Loucy (cell line): ENCODE data around the gene PLIN1.
A peak's percentile ranks its signal among the peaks of the same experiment; 100 is the strongest.

Experiments
- H2AFZ ChIP-seq: fragments of 200-600 bp; sonication (generic); 2 replicates; pipeline ENCODE4 v1.6.0; 2016; ENCODE audit warnings: antibody characterized with exemption, mild to moderate bottlenecking, low read length, moderate library complexity
- H3F3A ChIP-seq: fragments of 200-600 bp; 2 replicates; pipeline ENCODE4 v1.6.0; 2016; ENCODE audit warnings: antibody characterized with exemption, low read depth, mild to moderate bottlenecking
- H3K27me3 ChIP-seq: fragments of 200-600 bp; sonication (generic); 2 replicates; pipeline ENCODE4 v1.6.1; 2014; ENCODE audit warnings: low read length, mild to moderate bottlenecking; ENCODE audit not compliant: insufficient read depth, poor library complexity, severe bottlenecking
- H3K36me3 ChIP-seq: fragments of 200-600 bp; sonication (generic); 2 replicates; pipeline ENCODE4 v1.6.1; 2016; ENCODE audit warnings: low read length; ENCODE audit not compliant: insufficient read depth
- H3K4me1 ChIP-seq: fragments of 200-600 bp; sonication (generic); 2 replicates; pipeline ENCODE4 v1.5.1; 2014; ENCODE audit warnings: low read length, mild to moderate bottlenecking; ENCODE audit not compliant: insufficient read depth, poor library complexity, severe bottlenecking
- H3K4me2 ChIP-seq: fragments of 200-600 bp; sonication (generic); 2 replicates; pipeline ENCODE4 v1.6.0; 2014; ENCODE audit warnings: antibody characterized with exemption, low read length, low read depth, mild to moderate bottlenecking; ENCODE audit not compliant: poor library complexity, severe bottlenecking
- H3K4me3 ChIP-seq: fragments of 200-600 bp; sonication (generic); 2 replicates; pipeline ENCODE4 v1.5.1; 2014; ENCODE audit warnings: low read length, mild to moderate bottlenecking, mixed read lengths; ENCODE audit not compliant: poor library complexity, severe bottlenecking
- H3K79me2 ChIP-seq: fragments of 200-600 bp; sonication (generic); 2 replicates; pipeline ENCODE4 v1.6.1; 2014; ENCODE audit warnings: low read length; ENCODE audit not compliant: insufficient read depth
- H3K9ac ChIP-seq: fragments of 200-600 bp; sonication (generic); 2 replicates; pipeline ENCODE4 v1.6.0; 2014; ENCODE audit warnings: mild to moderate bottlenecking, low read depth, low read length, moderate library complexity; ENCODE audit not compliant: poor library complexity, severe bottlenecking
- H3K9me2 ChIP-seq: fragments of 200-600 bp; sonication (generic); replicated peaks from 2 replicates; pipeline ENCODE4 v1.6.1; 2016; ENCODE audit warnings: low read depth, low read length, mixed read lengths
- H3K9me3 ChIP-seq: fragments of 200-600 bp; sonication (generic); 2 replicates; pipeline ENCODE4 v1.6.1; 2014; ENCODE audit warnings: mild to moderate bottlenecking, antibody characterized with exemption, low read length, low read depth; ENCODE audit not compliant: insufficient read depth
- H4K20me1 ChIP-seq: fragments of 200-600 bp; sonication (generic); 2 replicates; pipeline ENCODE4 v1.6.0; 2014; ENCODE audit warnings: antibody characterized with exemption, low read length, mild to moderate bottlenecking; ENCODE audit not compliant: insufficient read depth, poor library complexity, severe bottlenecking
- CTCF ChIP-seq: fragments of 200-600 bp; sonication (generic); conservative IDR thresholded peaks from 2 replicates; pipeline ENCODE4 v1.5.1; 2014; ENCODE audit warnings: mild to moderate bottlenecking, antibody characterized with exemption, low read length
- EZH2phosphoT487 ChIP-seq: fragments of 200-600 bp; IDR thresholded peaks from 2 replicates; pipeline ENCODE4 v1.6.1; 2018; ENCODE audit warnings: antibody characterized with exemption, mild to moderate bottlenecking, moderate library complexity, borderline replicate concordance

PLIN1 gene

DNA sequence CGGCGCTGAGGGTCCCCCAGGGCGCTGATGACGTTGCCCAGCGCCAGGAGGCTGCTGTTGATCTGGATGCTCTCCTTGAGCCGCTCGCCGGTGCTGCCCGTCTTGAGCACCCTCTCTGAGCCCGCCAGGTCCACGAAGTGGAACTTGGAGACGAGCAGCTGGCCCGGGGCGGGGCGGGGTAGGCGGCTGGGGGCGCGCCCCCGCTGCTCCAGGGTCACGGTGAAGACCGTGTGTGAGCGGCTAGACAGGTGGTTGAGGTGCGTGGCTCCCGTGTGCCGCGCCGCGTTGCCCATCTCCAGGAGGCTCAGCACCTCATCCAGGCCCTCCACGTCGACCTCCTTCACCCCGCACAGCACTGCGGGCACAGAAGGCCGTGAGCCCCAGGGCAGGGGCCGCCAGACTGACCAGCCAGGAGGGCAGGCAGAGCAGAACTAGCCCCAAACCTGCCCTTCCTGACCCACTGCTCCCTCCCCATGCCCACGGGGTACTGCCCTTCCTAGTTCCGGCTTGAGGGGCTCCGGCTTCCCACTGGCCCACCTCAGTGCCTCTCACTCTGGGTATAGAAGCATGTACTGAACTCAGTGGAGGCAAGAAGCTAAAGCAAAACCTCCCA, 30.0 kb downstream of the PLIN1 start:
- Histone ChIP-seq H3K9me2 (no peaks in the 10 kb centered on the region), H3K4me1 (no peaks in the 10 kb centered on the region), H3K4me3 (no peak overlapping the region), H4K20me1 (no peaks in the 10 kb centered on the region), H3K79me2 (no peaks in the 10 kb centered on the region), H3K9me3 (no peaks in the 10 kb centered on the region), H3K36me3 (no peaks in the 10 kb centered on the region), H3K9ac (no peak overlapping the region), H3K27me3 (no peaks in the 10 kb centered on the region), H3F3A (no peaks in the 10 kb centered on the region), H3K4me2 (no peak overlapping the region), H2AFZ (no peak overlapping the region)
- TF ChIP-seq EZH2phosphoT487 (no peak), CTCF (no peak)

DNA sequence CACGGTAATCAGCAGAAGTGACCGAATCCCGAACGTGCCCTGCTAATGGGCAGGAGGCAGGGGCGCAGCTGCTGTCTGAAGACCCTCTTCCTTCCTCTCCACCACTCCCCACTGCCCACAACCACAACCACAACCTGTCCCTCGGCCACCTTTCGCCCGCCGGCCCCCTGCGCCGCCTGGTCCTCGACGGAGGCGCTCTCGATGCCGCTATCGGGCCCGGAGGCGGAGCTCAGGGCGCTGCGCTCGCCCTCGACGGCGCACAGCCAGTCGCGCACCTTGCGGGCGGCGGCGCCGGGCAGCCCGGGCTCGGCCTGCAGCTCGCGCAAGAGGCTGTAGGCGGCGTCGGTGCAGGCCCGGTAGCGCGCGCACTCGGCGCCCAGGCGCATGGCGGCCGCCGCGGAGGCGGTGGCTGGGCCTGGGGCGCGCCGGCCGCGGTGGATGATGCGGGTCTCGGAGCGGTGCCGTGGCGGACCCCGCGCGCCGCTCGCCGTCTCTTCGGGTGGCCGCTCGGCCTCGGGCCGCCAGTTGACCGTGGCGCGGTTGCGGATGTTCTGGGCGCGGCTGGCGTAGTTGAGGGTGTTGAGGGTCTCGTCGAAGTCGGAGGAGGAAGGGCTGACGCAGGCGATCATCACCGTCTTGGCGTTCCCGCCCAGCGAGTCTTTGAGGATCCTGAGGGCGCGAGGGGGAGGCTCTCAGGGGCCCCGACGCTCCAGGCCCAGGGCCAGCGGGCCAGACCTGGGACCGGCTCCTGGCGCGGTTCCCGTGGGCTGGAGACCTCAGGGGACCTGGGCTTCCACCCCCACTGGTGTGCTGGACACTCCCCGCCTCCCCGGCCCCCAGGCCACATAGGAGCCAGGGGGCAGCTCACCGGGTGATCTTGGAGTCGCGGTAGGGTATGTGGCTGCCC, 30.8 kb downstream of the PLIN1 start:
- H3F3A ChIP-seq, result no peaks in the 10 kb centered on the region
- no peak overlapping the region for H2AFZ ChIP-seq
- H3K4me3 ChIP-seq, result no peak overlapping the region
- H3K9ac ChIP-seq, result no peak overlapping the region
- no peaks in the 10 kb centered on the region for H3K9me2 ChIP-seq
- no peaks in the 10 kb centered on the region for H3K36me3 ChIP-seq
- no peaks in the 10 kb centered on the region for H3K9me3 ChIP-seq
- TF ChIP-seq CTCF (no peak), EZH2phosphoT487 (no peak)
- H3K4me2 ChIP-seq, result no peak overlapping the region
- H4K20me1 ChIP-seq, result no peaks in the 10 kb centered on the region
- no peaks in the 10 kb centered on the region for H3K27me3 ChIP-seq
- H3K79me2 ChIP-seq, result no peaks in the 10 kb centered on the region
- H3K4me1 ChIP-seq, result no peaks in the 10 kb centered on the region

- TF ChIP-seq CTCF (peak; percentile 59), EZH2phosphoT487 (no peak)
- Histone ChIP-seq H3K4me3 (no peak overlapping the region), H3K79me2 (no peaks in the 10 kb centered on the region), H2AFZ (no peak overlapping the region), H3K9me2 (no peaks in the 10 kb centered on the region), H3K9ac (no peak overlapping the region), H3K27me3 (no peaks in the 10 kb centered on the region), H3F3A (no peaks in the 10 kb centered on the region), H3K9me3 (no peaks in the 10 kb centered on the region), H3K4me2 (no peak overlapping the region), H3K4me1 (no peaks in the 10 kb centered on the region), H4K20me1 (no peaks in the 10 kb centered on the region), H3K36me3 (no peaks in the 10 kb centered on the region)
Measured at GRCh38 chr15:89647191-89647851, 31.8 kb downstream of the PLIN1 start.
